H1 (cell line): Measurements from ENCODE around the gene ARHGAP26.

Experiments used
- CHD1 ChIP-seq: IDR thresholded peaks from 2 replicates; pipeline ENCODE4 v1.6.1; 2012; ENCODE audit warnings: low read depth, low read length, improper control_type of control experiment
- CTCF ChIP-seq, 3 experiments: IDR thresholded peaks; 1 replicate in 2 of 3; 2 replicates in 1 of 3; pipeline versions ENCODE4 v1.5.1 to v1.6.1; 2011; ENCODE audit warnings: low read length in 3 of 3, mild to moderate bottlenecking in 3 of 3, inconsistent platforms in 2 of 3, low read depth in 1 of 3, moderate library complexity in 1 of 3; ENCODE audit not compliant: insufficient read depth in 1 of 3; ENCODE audit errors: control extremely low read depth in 1 of 3
- EGR1 ChIP-seq: IDR thresholded peaks from 2 replicates; pipeline ENCODE4 v1.6.1; 2011; ENCODE audit warnings: low read depth, low read length, borderline replicate concordance
- EP300 ChIP-seq, 2 experiments: IDR thresholded peaks; 1 replicate in 1 of 2; 2 replicates in 1 of 2; pipeline ENCODE4 v1.6.1; 2011 to 2012; ENCODE audit warnings: low read depth in 2 of 2, low read length in 2 of 2, mild to moderate bottlenecking in 2 of 2, borderline replicate concordance in 1 of 2, inconsistent platforms in 1 of 2, moderate library complexity in 1 of 2
- GABPA ChIP-seq: IDR thresholded peaks from 2 replicates; pipeline ENCODE4 v1.6.1; 2011; ENCODE audit warnings: mild to moderate bottlenecking, low read length, moderate library complexity, borderline replicate concordance; ENCODE audit not compliant: insufficient read depth
- JUN ChIP-seq: IDR thresholded peaks from 2 replicates; pipeline ENCODE4 v1.6.1; 2011; ENCODE audit warnings: low read depth, mild to moderate bottlenecking, improper control_type of control experiment, low read length

- no peak for TF ChIP-seq GABPA
- no peak for TF ChIP-seq JUN
- TF ChIP-seq EP300 (IDR thresholded peaks at IDR 0.05; ENCODE audit: borderline replicate concordance in 1 of 2, low read depth in 2 of 2, low read length in 2 of 2), result no peak
- no peak for TF ChIP-seq CHD1
- TF ChIP-seq EGR1, result no peak
- no peak for TF ChIP-seq CTCF (IDR thresholded peaks at IDR 0.05; ENCODE audit: control extremely low read depth in 1 of 3, insufficient read depth in 1 of 3, low read depth in 1 of 3, low read length in 3 of 3)
These were observed 386.4 kb downstream of the ARHGAP26 start for GRCh38 chr5:143156572-143156971.
